PC-3 (cell line): ENCODE results near the gene CNTNAP2. TPM values are rescaled to one million over a fixed set of nuclear protein-coding genes. Genes with fewer than 3 reads are reported as not detected.
A peak's percentile ranks its signal among the peaks of the same experiment; 100 is the strongest.

ENCODE experiments used
- ATAC-seq: fragments of 200-7000 bp; cut with Tn5 transposase; 2 replicates; pipeline ENCODE4 v1.9.1; 2020; ENCODE audit warnings: mild to moderate bottlenecking, moderate library complexity
- BruUV-seq: library from RNA; stranded (reverse); fragments of 400-500 nt; replicated peaks from 2 replicates; lab custom pipeline; 2021; lab: Mats Ljungman, UMichigan
- CTCF ChIA-PET: fragments of 300-600 bp; sonication (Branson Sonifier 250); formaldehyde crosslinking; loops from one replicate; lab custom pipeline; 2022; ENCODE audit warnings: antibody characterized with exemption; lab: Charles Lee
- POLR2A ChIA-PET: fragments of 300-600 bp; sonication (Branson Sonifier 250); formaldehyde crosslinking; loops from one replicate; lab custom pipeline; 2022; ENCODE audit warnings: antibody characterized with exemption; ENCODE audit not compliant: unreplicated experiment; lab: Charles Lee
- DNase-seq: peaks from one replicate; pipeline ENCODE4 v3.0.0-alpha.2; 2015
- H2AFZ ChIP-seq: fragments of 300-600 bp; sonication (generic); 2 replicates; pipeline ENCODE4 v1.6.0; 2016; ENCODE audit warnings: antibody characterized with exemption, low read length
- H3F3A ChIP-seq: fragments of 300-600 bp; sonication (generic); one replicate; pipeline ENCODE4 v1.6.0; 2017; ENCODE audit warnings: antibody characterized with exemption, low read length, control low read depth, mild to moderate bottlenecking; ENCODE audit not compliant: unreplicated experiment
- H3K27ac ChIP-seq: fragments of 300-600 bp; sonication (generic); 2 replicates; pipeline ENCODE4 v1.5.1; 2016; ENCODE audit warnings: mild to moderate bottlenecking, low read length
- H3K27me3 ChIP-seq: fragments of 300-600 bp; sonication (generic); 2 replicates; pipeline ENCODE4 v1.6.1; 2016; ENCODE audit warnings: low read length, mixed read lengths
- H3K36me3 ChIP-seq: fragments of 300-600 bp; sonication (generic); 2 replicates; pipeline ENCODE4 v1.6.1; 2016; ENCODE audit warnings: low read depth, mixed run types, low read length, mixed read lengths
- H3K4me1 ChIP-seq: fragments of 300-600 bp; sonication (generic); 2 replicates; pipeline ENCODE4 v1.5.1; 2016; ENCODE audit warnings: low read length; ENCODE audit not compliant: insufficient read depth
- H3K4me2 ChIP-seq: fragments of 300-600 bp; sonication (generic); 2 replicates; pipeline ENCODE4 v1.6.0; 2016; ENCODE audit warnings: low read length
- H3K4me3 ChIP-seq: fragments of 300-600 bp; sonication (generic); 2 replicates; pipeline ENCODE4 v1.5.1; 2016; ENCODE audit warnings: mild to moderate bottlenecking, low read length, mixed read lengths
- H3K79me2 ChIP-seq: fragments of 300-600 bp; sonication (generic); 2 replicates; pipeline ENCODE4 v1.6.1; 2017; ENCODE audit warnings: low read length, mixed read lengths
- H3K9ac ChIP-seq: fragments of 300-600 bp; sonication (generic); 2 replicates; pipeline ENCODE4 v1.6.0; 2016; ENCODE audit warnings: mild to moderate bottlenecking, low read length
- H3K9me2 ChIP-seq: fragments of 300-600 bp; sonication (generic); replicated peaks from 2 replicates; pipeline ENCODE4 v1.6.1; 2016; ENCODE audit warnings: mixed run types, low read length, mixed read lengths
- H3K9me3 ChIP-seq: fragments of 300-600 bp; sonication (generic); 2 replicates; pipeline ENCODE4 v1.6.1; 2016; ENCODE audit warnings: low read length, mixed read lengths
- H4K20me1 ChIP-seq: fragments of 300-600 bp; sonication (generic); 2 replicates; pipeline ENCODE4 v1.6.1; 2016; ENCODE audit warnings: low read length, mixed read lengths
- CTCF ChIP-seq: fragments of 300-600 bp; sonication (generic); conservative IDR thresholded peaks from 2 replicates; pipeline ENCODE4 v1.5.1; 2017; ENCODE audit warnings: antibody characterized with exemption, low read depth, mild to moderate bottlenecking, low read length
- EZH2 ChIP-seq: fragments of 300-600 bp; sonication (generic); IDR thresholded peaks from one replicate; pipeline ENCODE4 v1.6.1; 2017; ENCODE audit warnings: antibody characterized with exemption, mild to moderate bottlenecking, low read length; ENCODE audit not compliant: unreplicated experiment
- EZH2phosphoT487 ChIP-seq: fragments of 300-600 bp; sonication (generic); IDR thresholded peaks from 2 replicates; pipeline ENCODE4 v1.6.1; 2018; ENCODE audit warnings: mild to moderate bottlenecking, antibody characterized with exemption, low read length, borderline replicate concordance
- intact Hi-C: fragments of 100-400 bp; cut with micrococcal nuclease; formaldehyde crosslinking; loops from 2 replicates; pipeline ENCODE4 v1.9.0; 2023
- total RNA-seq: library from RNA; depleted of rRNA; stranded (reverse); fragments of >200 nt; gene quantifications from 2 replicates; pipeline ENCODE4 v1.2.3, GENCODE V29; 2014

CNTNAP2 gene
- total RNA-seq, 1 experiment from 2014 or later = 1.5 TPM

GRCh38 chr7:148337995-148338747, 2221.6 kb downstream of the CNTNAP2 start:
- ATAC-seq (no peak), DNase-seq (no peak)
- CTCF ChIA-PET = no interaction called here
- TF ChIP-seq CTCF (no peak), EZH2 (no peak), EZH2phosphoT487 (no peak)
- Histone ChIP-seq H3K4me1 (peaks cover 32% of the 10 kb centered on the region), H3K4me3 (no peak overlapping the region), H3K9ac (no peak overlapping the region), H3K27me3 (peaks cover 49% of the 10 kb centered on the region), H3K36me3 (no peaks in the 10 kb centered on the region), H3F3A (no peaks in the 10 kb centered on the region), H3K4me2 (no peak overlapping the region; the same call in 1 of the 2 replicates), H3K79me2 (no peaks in the 10 kb centered on the region), H2AFZ (no peak overlapping the region), H3K9me2 (no peaks in the 10 kb centered on the region), H3K9me3 (no peaks in the 10 kb centered on the region), H4K20me1 (no peaks in the 10 kb centered on the region), H3K27ac (no peak overlapping the region)
- no TSS peak for BruUV-seq
- intact Hi-C loops = loop anchor here (5.0 kb wide), 1 partner anchor 51 kb away; no protein-coding TSS in a partner anchor
- POLR2A ChIA-PET = no interaction called here

GRCh38 chr7:148340438-148341280, 2224.1 kb downstream of the CNTNAP2 start:
- intact Hi-C loops = no loop called here
- 0 out of 2 replicates have a peak overlapping the region, but pooled peaks have one; percentile 85 for H3K4me2 ChIP-seq
- no peak overlapping the region for H3K4me3 ChIP-seq
- no peak overlapping the region for H3K27ac ChIP-seq
- H3K79me2 ChIP-seq = no peaks in the 10 kb centered on the region
- H3K27me3 ChIP-seq = peaks cover 61% of the 10 kb centered on the region
- BruUV-seq = no TSS peak
- no peak overlapping the region for H3K9ac ChIP-seq
- no peak overlapping the region for H2AFZ ChIP-seq
- peaks cover 25% of the 10 kb centered on the region for H3K4me1 ChIP-seq
- ATAC-seq (no peak), DNase-seq (no peak)
- TF ChIP-seq EZH2 = no peak
- TF ChIP-seq CTCF = no peak
- no peak for TF ChIP-seq EZH2phosphoT487
- H3K36me3 ChIP-seq = no peaks in the 10 kb centered on the region
- no peaks in the 10 kb centered on the region for H3K9me2 ChIP-seq
- ChIA-PET CTCF (no interaction called here), POLR2A (no interaction called here)
- H4K20me1 ChIP-seq = no peaks in the 10 kb centered on the region
- no peaks in the 10 kb centered on the region for H3K9me3 ChIP-seq
- H3F3A ChIP-seq = no peaks in the 10 kb centered on the region
